SK-N-SH treated with all-trans-retinoic acid at 6 μM for 48 hours (cell line): ENCODE results near the gene MMADHC.

Experiments used
- ISL1 ChIP-seq: fragments of 250-450 bp; sonication (Bioruptor Pico); IDR thresholded peaks from 2 replicates; pipeline ENCODE4 v2.1.2; 2022; ENCODE audit warnings: mild to moderate bottlenecking, moderate library complexity
- OSR1 ChIP-seq: fragments of 250-450 bp; sonication (Bioruptor Pico); IDR thresholded peaks from 2 replicates; pipeline ENCODE4 v1.8.0; 2022; ENCODE audit warnings: moderate library complexity, mild to moderate bottlenecking, inconsistent platforms
- PPARA ChIP-seq: fragments of 250-450 bp; sonication (Bioruptor Pico); IDR thresholded peaks from 2 replicates; pipeline ENCODE4 v1.5.0; 2020; ENCODE audit warnings: mild to moderate bottlenecking, borderline replicate concordance
- ZNF8 ChIP-seq: fragments of 450-650 bp; formaldehyde crosslinking; IDR thresholded peaks from 2 replicates; pipeline ENCODE4 v1.5.0; 2020; ENCODE audit warnings: mild to moderate bottlenecking, moderate library complexity

- TF ChIP-seq ISL1 (peak; percentile 65; the same call in 1 of the 2 replicates), PPARA (CRISPR knock-in tag) (no peak), ZNF8 (CRISPR knock-in tag) (no peak), OSR1 (CRISPR knock-in tag) (no peak)
These were observed 29.3 kb upstream of the MMADHC start for GRCh38 chr2:149616681-149617456.
